Jurkat, Clone E6-1 (cell line): ENCODE measurements around the gene ANAPC2. TPM values are rescaled to one million over a fixed set of nuclear protein-coding genes. Genes with fewer than 3 reads are reported as not detected.

Experiments used
- DNase-seq: peaks from one replicate; pipeline ENCODE4 v3.0.0-alpha.2; 2011; ENCODE audit warnings: low read depth, low spot score
- H3K4me3 ChIP-seq: 2 replicates; pipeline ENCODE4 v1.5.1; 2011; ENCODE audit warnings: mild to moderate bottlenecking, low read length, control low read depth, moderate library complexity
- polyA plus RNA-seq: library from polyadenylated mRNA; unstranded; fragments of >200 nt; gene quantifications from one replicate; pipeline ENCODE4 v1.2.1, GENCODE V29; 2012; ENCODE audit warnings: missing spikeins; ENCODE audit not compliant: insufficient read length, insufficient read depth

The ANAPC2 gene, protein sequence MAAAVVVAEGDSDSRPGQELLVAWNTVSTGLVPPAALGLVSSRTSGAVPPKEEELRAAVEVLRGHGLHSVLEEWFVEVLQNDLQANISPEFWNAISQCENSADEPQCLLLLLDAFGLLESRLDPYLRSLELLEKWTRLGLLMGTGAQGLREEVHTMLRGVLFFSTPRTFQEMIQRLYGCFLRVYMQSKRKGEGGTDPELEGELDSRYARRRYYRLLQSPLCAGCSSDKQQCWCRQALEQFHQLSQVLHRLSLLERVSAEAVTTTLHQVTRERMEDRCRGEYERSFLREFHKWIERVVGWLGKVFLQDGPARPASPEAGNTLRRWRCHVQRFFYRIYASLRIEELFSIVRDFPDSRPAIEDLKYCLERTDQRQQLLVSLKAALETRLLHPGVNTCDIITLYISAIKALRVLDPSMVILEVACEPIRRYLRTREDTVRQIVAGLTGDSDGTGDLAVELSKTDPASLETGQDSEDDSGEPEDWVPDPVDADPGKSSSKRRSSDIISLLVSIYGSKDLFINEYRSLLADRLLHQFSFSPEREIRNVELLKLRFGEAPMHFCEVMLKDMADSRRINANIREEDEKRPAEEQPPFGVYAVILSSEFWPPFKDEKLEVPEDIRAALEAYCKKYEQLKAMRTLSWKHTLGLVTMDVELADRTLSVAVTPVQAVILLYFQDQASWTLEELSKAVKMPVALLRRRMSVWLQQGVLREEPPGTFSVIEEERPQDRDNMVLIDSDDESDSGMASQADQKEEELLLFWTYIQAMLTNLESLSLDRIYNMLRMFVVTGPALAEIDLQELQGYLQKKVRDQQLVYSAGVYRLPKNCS
- 63.8 TPM for polyA plus RNA-seq

- H3K4me3 ChIP-seq = peak within 1 kb of the TSS; percentile 96
- DNase-seq = peak; percentile 86
Observed at GRCh38 chr9:137188490-137189296, at the start of gene ANAPC2, which contains the start of gene SSNA1. Gene ANAPC2 (minus strand): TSS chr9:137188560. CDS start chr9:137188532, 28 bp downstream. Gene SSNA1 (plus strand): TSS chr9:137188676. CDS start chr9:137188727, 51 bp downstream.

GRCh38 chr9:137236936-137237421 lies 48.6 kb upstream of the ANAPC2 start:
- H3K4me3 ChIP-seq = 0 out of 2 replicates have a peak overlapping the region, but pooled peaks have one; percentile 9
- no peak for DNase-seq

- 0 out of 2 replicates have a peak overlapping the region, but pooled peaks have one; percentile 9 for H3K4me3 ChIP-seq
- peak; percentile 76 for DNase-seq
Observed at GRCh38 chr9:137236238-137236935, 48.0 kb upstream of the ANAPC2 start.

GRCh38 chr9:137235424-137236237 lies 47.3 kb upstream of the ANAPC2 start:
- no peak overlapping the region for H3K4me3 ChIP-seq
- DNase-seq = no peak

GRCh38 chr9:137234758-137235423 lies 46.5 kb upstream of the ANAPC2 start:
- H3K4me3 ChIP-seq = no peak overlapping the region

DNA sequence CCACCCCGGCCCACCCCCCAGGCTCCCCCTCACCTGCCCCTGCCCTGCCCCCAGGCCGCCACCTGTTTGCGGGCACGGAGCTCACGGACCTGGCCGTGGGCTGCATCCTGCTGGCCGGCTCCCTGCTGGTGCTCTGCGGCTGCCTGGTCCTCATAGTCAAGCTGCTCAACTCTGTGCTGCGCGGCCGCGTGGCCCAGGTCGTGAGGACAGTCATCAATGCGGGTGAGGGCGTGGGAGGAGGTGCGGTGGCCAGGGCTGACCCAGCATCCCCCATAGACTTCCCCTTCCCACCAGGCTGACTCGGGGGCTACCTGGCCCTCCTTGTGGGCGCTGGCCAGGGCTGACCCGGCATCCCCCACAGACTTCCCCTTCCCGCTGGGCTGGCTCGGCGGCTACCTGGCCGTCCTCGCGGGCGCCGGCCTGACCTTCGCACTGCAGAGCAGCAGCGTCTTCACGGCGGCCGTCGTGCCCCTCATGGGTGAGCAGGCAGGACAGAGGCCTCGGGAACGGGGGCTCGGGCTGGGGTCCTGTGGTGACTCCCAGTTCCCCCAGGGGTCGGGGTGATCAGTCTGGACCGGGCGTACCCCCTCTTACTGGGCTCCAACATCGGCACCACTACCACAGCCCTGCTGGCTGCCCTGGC lies 45.8 kb upstream of the ANAPC2 start:
- DNase-seq = no peak
- no peak overlapping the region for H3K4me3 ChIP-seq

More at GRCh38 chr9:137234758-137235423, 46.5 kb upstream of the ANAPC2 start:
- no peak for DNase-seq

- DNase-seq = no peak
Observed at GRCh38 chr9:137233143-137233980, 45.0 kb upstream of the ANAPC2 start.

DNA sequence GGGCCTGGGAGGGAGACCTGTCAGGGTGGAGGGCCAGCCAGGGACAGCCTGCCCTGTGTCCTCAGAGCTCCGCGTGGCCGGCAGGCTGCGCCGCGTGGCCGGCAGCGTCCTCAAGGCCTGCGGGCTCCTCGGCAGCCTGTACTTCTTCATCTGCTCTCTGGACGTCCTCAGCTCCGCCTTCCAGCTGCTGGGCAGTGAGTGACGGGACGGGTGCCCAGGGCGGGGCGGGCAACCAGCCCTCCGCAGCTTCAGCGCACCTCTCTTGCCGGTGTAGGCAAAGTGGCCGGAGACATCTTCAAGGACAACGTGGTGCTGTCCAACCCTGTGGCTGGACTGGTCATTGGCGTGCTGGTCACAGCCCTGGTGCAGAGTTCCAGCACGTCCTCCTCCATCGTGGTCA lies 44.1 kb upstream of the ANAPC2 start:
- no peak overlapping the region for H3K4me3 ChIP-seq

More at GRCh38 chr9:137233143-137233980, 45.0 kb upstream of the ANAPC2 start:
- no peak overlapping the region for H3K4me3 ChIP-seq

GRCh38 chr9:137232101-137232500 lies 43.7 kb upstream of the ANAPC2 start:
- no peak for DNase-seq
- no peak overlapping the region for H3K4me3 ChIP-seq

More for the DNA sequence above, 44.1 kb upstream of the ANAPC2 start:
- DNase-seq = no peak

GRCh38 chr9:137231372-137232039 lies 43.1 kb upstream of the ANAPC2 start:
- DNase-seq = no peak
- no peak overlapping the region for H3K4me3 ChIP-seq

- H3K4me3 ChIP-seq = no peak within 1 kb of the TSS
- no peak for DNase-seq
Observed at GRCh38 chr9:137230705-137231371, 42.5 kb upstream of the ANAPC2 start, which contains the start of gene SLC34A3. Gene SLC34A3 (plus strand): TSS chr9:137230901. CDS start chr9:137231703, 802 bp downstream.

DNA sequence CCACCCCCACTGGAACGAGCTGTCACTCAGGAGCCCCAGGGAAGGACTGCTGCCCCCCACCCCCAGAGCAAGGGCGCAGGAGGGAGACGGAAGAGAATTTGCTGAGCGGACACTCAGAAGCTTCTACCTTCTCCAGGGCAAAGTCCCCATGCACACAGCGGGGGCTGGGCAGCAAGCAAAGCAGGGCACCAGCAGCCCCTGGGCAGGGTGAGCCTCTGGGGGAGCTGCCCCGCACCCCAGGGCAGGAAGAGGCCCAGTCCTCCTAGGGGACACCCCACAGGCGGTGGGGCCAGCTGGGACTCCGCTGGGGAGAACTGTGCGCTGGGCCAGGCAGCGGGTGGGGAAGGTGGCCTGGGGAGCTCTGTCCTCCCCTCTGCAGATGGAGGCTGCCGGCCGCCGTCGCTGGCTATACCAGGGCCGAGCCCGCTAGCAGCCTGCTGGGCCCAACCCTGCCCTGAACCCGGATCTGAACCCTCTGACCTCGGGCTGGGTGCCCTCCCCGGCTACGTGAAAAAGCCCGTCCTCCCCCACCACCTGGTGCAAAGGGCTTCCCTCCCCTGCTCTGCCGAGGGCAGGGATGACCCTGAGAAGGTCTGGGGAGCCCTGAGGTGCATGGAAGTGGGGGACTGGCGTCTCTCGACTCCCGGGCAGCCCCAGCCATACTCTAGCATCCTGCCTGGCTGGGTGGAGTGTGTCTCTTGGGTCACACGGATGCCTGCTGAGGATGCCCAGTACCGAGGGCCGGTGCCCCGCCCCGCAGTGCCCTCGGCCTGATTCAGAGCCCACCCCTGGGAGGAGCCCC lies 41.7 kb upstream of the ANAPC2 start:
- no peak overlapping the region for H3K4me3 ChIP-seq
- DNase-seq = no peak

DNA sequence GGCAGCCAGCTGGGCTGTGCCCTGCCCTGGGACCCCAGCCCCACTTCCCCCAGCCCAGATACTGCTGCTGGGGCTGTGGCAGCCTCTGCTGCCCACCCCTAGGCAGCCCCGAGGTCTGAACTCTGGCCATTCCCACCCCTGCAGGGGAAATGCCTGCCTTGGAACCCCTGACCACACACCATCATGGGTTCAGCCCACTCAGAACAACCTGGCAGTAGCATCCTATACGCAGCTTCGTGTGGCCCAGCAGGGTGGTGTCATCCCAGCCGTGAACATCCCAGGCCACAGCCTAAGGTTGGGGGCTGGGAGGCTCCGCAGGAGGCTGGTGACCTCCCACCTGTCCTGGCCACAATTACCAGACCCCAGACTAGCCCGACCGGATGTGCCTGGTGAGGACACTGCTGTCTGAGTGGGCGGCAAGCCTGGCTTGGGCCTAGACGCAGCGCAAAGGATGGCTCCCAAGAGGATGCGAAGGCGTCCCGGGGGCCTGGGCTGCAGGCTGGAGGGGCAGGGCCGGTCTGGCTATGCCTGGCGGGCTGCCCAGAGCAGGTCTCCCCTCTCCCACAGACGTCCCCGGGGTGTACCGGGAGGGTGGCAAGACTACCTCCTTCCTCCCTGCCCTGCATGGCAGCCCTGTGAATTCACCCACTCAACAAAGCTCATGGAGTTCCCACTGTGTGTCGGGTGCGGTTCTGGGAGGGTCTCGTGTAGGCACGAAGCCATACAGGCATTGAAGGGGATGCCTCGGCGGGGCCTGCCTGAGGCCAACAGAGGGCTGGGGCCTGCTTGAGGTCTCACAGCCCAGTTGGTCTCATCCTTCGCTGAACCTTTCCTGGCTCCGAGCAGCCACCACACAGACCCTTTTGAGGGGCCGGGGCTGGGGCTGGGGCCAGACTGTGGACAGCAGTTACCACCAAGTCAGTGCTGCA lies 40.9 kb upstream of the ANAPC2 start:
- no peak overlapping the region for H3K4me3 ChIP-seq
- no peak for DNase-seq
